Epithelial cell of esophagus (primary cell): ENCODE measurements around the gene KRT33A.
A peak's percentile ranks its signal among the peaks of the same experiment; 100 is the strongest.

Experiments
- DNase-seq: peaks from one replicate; pipeline ENCODE4 v3.0.0; 2010; ENCODE audit warnings: low read depth
- H3K4me3 ChIP-seq: 2 replicates; pipeline ENCODE4 v1.5.1; 2011; ENCODE audit warnings: mild to moderate bottlenecking, low read length, control low read depth
- TF ChIP-seq, protein P1 (sequence below): IDR thresholded peaks from 2 replicates; pipeline ENCODE4 v1.5.1; 2011; ENCODE audit warnings: low read depth, mild to moderate bottlenecking, low read length, control low read depth, inconsistent platforms; ENCODE audit not compliant: insufficient read depth; ENCODE audit errors: missing control alignments

Gene KRT33A

DNA sequence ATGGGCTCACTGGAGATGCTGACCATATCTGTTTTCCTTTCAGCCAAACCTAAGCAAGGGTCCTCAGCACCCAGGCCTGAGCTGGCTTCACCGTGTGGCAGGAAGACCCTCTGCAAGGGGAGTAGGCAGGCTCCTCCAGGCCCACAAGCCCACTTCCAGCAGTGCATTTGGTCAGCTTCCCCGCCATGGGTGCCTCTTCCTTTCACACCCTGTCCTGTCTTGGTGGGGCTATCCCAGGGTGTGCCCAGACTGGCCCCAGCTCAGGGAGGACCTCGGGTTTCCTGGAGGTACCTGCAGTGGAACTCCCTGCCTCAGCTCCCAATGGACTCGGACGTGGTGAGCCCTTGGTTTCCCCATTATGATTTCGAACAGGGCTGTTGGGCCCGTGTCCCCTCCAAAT is 22.4 kb downstream of the KRT33A start:
- TF ChIP-seq, protein P1, sequence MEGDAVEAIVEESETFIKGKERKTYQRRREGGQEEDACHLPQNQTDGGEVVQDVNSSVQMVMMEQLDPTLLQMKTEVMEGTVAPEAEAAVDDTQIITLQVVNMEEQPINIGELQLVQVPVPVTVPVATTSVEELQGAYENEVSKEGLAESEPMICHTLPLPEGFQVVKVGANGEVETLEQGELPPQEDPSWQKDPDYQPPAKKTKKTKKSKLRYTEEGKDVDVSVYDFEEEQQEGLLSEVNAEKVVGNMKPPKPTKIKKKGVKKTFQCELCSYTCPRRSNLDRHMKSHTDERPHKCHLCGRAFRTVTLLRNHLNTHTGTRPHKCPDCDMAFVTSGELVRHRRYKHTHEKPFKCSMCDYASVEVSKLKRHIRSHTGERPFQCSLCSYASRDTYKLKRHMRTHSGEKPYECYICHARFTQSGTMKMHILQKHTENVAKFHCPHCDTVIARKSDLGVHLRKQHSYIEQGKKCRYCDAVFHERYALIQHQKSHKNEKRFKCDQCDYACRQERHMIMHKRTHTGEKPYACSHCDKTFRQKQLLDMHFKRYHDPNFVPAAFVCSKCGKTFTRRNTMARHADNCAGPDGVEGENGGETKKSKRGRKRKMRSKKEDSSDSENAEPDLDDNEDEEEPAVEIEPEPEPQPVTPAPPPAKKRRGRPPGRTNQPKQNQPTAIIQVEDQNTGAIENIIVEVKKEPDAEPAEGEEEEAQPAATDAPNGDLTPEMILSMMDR, result no peak
- no peak overlapping the region for H3K4me3 ChIP-seq
- DNase-seq, result no peak

DNA sequence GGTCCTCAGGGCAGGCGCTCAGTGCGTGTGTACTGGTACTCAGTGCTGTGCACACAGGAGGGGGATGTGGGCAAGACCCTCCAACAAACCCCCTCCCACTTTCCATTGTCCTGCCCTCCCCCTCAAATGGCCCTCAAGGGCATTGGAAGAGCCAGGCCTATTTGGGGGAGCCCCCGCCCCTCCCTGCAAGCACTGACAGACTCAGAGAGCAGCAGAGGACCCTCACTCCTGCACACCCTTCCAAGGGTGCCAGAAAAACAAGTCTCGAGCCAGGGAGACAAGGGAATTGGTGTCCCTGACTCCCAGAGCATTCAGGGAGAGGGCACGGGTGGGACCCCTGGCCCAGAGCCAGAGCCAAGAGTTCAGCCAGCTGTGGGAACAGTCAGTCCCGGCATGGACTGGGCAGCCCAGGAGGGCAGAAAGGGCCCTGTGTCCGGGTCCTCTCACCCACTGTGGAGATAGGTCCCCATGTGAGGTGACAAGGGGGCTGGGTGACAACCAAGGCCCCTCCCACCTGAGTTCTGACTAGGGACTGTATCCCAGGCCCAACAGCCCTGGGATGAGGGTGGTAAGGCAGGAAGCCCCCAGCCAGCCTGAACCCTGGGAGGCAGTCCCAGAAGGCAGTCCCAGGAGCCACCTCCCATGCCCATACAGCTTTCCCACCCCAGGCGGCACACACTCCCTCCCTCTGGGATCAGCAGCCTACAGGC is 23.1 kb downstream of the KRT33A start:
- TF ChIP-seq, protein P1, result no peak
- H3K4me3 ChIP-seq, result no peak overlapping the region
- no peak for DNase-seq

DNA sequence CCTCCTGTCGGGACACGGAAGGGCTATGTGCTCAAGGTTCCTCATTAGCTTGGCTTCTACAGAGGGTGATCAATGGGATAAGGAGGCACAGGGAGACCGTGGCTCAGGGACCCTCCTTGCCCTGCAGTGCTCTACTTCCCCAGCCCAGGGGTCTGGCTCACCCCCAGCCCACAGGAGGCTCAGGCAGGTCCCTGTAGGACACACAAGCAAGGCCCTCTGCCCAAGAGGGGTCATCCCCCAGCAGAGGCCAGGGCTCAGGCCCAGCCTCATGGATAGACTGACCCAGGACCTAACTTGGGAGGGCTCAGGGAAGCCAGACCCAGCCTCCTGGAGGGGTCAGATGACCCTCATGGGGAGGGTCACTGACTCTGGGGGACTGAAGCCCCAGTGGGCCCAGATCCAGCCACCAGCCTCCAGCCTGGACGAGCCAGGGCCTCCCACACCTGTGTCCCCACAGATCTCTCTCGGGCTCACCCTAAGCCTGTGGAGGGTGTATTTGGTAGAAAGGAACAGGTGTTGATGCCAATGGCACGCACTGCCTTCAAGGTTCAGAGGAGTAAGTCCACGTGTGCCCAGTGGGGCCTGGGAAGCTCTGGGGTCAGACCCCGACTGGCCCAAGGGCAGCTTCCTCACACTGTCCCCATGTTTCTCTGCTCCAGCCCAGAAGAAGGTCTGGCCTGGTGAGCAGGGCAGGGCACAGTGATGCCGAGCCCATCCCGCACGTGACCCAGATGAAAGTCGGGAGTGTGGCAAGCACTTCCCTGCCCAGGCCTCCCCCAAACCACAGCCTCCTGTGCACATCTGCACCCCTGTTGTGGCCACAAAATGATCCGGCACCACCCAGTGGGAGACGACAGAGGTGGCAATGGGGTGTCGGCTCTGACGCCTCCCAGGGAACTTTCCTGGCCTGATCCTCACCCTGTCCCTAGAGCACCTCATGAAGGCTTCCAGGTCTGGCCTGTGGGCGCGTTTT is 24.2 kb downstream of the KRT33A start:
- TF ChIP-seq, protein P1, result no peak
- DNase-seq, result no peak

DNA sequence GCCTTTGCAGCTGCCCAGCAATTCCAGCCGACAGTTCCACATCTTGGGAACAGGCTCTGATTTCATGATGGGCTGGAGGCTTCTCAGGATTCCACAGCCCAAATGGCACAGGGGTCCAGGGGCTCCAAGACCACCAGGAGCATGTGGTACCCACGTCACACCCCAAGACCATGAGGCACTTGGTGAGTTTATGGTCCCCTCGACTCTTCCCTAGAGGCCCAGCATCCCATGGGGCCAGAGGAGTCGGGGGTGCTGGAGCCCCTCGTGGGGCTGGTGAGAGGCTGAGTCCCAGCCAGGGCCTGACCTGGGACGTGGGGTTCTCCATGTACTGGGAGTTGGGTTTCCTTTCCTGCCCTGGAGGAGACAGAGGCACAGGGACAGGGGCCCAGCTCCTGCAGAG is 25.0 kb downstream of the KRT33A start:
- no peak for DNase-seq
- no peak overlapping the region for H3K4me3 ChIP-seq
- TF ChIP-seq, protein P1, result no peak

More for the DNA sequence above, 24.2 kb downstream of the KRT33A start:
- no peak overlapping the region for H3K4me3 ChIP-seq

DNA sequence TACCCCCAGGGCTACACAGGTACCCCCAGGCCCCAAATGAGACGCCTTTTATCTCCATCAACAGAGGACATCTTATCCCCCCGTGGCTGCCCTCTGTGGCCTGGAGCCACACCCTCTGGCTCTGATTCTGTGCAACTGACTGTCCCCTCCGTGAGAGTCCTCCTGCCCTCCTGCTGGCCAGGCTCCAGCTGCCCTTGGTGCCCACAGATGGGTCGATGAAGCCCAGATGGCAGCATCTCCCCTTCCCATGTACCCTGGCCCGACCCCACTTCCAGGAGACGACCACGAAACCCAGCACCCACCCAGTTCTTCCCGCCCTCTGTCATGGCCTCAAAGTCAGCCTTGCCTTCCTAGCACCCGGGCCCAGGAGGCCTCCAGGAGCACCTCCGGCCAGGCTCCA is 25.5 kb downstream of the KRT33A start:
- DNase-seq, result no peak
- no peak overlapping the region for H3K4me3 ChIP-seq
- TF ChIP-seq, protein P1, result no peak

DNA sequence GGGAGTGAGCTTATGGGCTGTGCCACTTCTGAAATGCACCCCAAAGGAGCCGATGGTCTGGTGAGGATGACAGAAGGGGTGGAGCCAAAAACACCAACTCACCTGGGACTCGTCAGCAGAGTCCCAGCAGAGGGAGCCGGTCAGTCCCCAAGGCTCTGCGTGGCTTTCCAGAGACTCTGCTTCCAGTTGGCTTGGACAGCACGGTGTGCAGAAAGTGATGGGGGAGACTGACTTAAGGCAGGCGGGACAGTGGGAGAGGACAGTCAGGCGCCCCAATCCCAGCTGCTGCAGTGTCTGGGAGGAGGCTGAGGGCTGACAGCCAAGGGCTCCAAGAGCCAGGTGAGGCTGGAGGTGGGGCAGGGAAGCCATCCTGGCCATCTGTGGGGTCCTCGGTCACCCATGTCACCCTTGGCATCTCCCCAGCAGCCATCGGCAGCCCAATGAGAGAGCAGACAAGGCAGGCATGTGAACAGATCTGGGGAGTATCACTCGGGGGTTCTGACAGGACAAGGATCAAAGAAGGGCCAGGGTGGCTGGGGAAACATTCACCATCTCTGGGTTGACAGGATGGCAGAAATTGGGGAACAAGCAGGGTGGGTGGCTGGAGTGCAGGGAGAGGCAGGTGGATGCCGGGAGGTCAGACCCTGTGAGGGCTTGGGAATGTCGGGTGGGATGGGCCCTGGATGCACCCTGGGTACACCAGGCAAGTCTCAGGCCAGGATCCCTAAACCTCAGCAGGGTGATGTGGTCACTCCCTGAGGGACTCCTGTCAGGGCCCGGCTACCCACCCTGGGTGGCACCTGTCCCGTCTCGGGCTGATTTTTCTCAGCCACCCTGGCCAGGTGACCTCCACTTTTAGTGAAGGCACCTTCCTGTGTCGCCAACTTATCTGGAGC is 26.2 kb downstream of the KRT33A start:
- TF ChIP-seq, protein P1, result peak; percentile 67
- no peak overlapping the region for H3K4me3 ChIP-seq
- DNase-seq, result peak; percentile 71
